ENCODE results near the gene PRRC2B.

DNA sequence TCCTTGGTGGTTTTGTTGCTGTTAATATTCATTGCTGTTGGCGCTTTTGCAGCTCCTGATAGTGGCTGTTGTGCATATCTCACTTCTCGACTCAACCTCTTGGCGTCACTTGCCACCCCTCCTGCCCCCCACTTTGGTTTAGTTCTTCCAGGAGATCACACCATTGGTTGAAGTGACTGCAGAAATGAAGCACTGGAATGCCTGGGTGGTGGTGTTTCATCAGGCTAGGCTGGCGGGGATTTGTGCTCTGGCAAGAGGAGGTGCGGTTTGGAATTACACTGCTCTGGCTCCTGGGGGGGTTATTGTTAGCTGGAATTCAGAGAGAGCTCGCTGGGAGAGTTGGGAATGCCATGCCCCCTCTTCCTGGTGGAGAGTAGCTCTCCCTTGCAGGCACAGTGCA, 11.5 kb downstream of the PRRC2B start:
- TF ChIP-seq POLR2A (IDR thresholded peaks at IDR 0.05), result no peak
- TF ChIP-seq, protein P1, sequence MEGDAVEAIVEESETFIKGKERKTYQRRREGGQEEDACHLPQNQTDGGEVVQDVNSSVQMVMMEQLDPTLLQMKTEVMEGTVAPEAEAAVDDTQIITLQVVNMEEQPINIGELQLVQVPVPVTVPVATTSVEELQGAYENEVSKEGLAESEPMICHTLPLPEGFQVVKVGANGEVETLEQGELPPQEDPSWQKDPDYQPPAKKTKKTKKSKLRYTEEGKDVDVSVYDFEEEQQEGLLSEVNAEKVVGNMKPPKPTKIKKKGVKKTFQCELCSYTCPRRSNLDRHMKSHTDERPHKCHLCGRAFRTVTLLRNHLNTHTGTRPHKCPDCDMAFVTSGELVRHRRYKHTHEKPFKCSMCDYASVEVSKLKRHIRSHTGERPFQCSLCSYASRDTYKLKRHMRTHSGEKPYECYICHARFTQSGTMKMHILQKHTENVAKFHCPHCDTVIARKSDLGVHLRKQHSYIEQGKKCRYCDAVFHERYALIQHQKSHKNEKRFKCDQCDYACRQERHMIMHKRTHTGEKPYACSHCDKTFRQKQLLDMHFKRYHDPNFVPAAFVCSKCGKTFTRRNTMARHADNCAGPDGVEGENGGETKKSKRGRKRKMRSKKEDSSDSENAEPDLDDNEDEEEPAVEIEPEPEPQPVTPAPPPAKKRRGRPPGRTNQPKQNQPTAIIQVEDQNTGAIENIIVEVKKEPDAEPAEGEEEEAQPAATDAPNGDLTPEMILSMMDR (IDR thresholded peaks at IDR 0.05), result no peak

All from stomach (tissue), 4 donors.